Cardiac fibroblast (primary cell): ENCODE data around the gene CLDN18.

ENCODE experiments used
- DNase-seq, 2 donors: peaks; one replicate each; pipeline versions ENCODE4 v3.0.0 to v3.0.0-alpha.2; 2010; ENCODE audit warnings: low read depth in 2 of 2
- H3K4me3 ChIP-seq, 2 donors: replicated peaks in 1 of 2; 1 replicate in 1 of 2; 2 replicates in 1 of 2; pipeline ENCODE4 v1.5.1; 2011; ENCODE audit warnings: low read depth in 2 of 2, low read length in 2 of 2, mild to moderate bottlenecking in 2 of 2, moderate library complexity in 1 of 2
- TF ChIP-seq, protein P1 (sequence below): IDR thresholded peaks from one replicate; pipeline ENCODE4 v1.5.1; 2011; ENCODE audit warnings: low read depth, mild to moderate bottlenecking, low read length, inconsistent platforms

Gene CLDN18

DNA sequence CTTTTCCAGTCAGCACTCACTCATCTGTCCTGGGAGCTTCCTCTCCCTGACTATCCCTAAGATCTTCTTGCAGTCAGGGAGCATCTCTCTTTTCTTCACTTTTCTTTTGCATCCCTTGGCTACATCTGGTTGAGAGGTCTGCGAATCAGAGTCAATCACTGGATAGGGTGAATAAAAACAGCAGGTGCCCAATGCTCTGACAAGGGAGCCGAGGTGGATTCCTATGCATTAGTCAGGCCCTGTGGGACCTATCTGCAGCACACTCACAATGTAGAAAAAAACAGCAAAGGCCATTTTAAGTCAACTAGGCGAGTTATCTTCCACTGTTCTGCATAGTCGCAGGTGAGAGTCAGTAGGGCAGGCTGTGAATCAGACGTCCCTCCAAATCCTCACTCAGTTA lies 69.9 kb downstream of the CLDN18 start:
- TF ChIP-seq, protein P1, sequence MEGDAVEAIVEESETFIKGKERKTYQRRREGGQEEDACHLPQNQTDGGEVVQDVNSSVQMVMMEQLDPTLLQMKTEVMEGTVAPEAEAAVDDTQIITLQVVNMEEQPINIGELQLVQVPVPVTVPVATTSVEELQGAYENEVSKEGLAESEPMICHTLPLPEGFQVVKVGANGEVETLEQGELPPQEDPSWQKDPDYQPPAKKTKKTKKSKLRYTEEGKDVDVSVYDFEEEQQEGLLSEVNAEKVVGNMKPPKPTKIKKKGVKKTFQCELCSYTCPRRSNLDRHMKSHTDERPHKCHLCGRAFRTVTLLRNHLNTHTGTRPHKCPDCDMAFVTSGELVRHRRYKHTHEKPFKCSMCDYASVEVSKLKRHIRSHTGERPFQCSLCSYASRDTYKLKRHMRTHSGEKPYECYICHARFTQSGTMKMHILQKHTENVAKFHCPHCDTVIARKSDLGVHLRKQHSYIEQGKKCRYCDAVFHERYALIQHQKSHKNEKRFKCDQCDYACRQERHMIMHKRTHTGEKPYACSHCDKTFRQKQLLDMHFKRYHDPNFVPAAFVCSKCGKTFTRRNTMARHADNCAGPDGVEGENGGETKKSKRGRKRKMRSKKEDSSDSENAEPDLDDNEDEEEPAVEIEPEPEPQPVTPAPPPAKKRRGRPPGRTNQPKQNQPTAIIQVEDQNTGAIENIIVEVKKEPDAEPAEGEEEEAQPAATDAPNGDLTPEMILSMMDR: no peak
- DNase-seq: peak in 1 of 2 donors; percentile 62

DNA sequence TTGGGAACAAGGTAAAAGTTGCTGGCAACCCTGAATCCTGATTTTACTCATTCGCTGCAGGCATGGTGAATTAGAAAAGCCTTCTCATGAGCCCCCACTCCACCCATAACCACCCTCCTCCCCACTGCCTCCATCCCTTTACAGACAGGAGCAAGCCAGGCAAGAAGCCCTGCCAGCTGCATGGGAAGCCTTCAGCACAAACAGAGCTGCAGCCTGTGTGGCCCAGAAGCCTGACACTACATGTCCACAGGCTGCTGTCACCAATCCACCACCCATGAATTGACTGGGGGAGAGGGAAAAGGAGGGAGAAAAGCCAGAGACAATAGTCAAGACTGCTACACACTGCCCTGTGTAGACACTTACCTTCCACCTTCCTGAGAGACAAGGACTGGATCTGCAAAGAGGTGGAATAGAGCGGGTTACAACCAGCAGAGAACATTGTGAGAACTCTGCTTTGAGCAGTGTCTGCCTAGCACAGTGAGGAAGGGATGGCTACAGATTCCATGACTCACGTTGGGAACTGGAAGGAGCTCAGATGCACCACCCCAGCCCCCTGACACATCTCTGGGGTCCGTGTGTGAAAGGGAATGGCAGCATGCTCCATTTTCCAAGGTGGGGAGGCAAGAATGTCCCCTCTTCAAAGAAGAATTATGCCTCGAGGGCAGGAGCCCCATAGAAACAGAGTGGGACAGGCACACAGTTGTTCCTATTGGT lies 71.6 kb downstream of the CLDN18 start:
- DNase-seq: peak; percentile 62 to 78
- H3K4me3 ChIP-seq: no peak overlapping the region
- TF ChIP-seq, protein P1: no peak

More for the DNA sequence above, 69.9 kb downstream of the CLDN18 start:
- no peak overlapping the region for H3K4me3 ChIP-seq

DNA sequence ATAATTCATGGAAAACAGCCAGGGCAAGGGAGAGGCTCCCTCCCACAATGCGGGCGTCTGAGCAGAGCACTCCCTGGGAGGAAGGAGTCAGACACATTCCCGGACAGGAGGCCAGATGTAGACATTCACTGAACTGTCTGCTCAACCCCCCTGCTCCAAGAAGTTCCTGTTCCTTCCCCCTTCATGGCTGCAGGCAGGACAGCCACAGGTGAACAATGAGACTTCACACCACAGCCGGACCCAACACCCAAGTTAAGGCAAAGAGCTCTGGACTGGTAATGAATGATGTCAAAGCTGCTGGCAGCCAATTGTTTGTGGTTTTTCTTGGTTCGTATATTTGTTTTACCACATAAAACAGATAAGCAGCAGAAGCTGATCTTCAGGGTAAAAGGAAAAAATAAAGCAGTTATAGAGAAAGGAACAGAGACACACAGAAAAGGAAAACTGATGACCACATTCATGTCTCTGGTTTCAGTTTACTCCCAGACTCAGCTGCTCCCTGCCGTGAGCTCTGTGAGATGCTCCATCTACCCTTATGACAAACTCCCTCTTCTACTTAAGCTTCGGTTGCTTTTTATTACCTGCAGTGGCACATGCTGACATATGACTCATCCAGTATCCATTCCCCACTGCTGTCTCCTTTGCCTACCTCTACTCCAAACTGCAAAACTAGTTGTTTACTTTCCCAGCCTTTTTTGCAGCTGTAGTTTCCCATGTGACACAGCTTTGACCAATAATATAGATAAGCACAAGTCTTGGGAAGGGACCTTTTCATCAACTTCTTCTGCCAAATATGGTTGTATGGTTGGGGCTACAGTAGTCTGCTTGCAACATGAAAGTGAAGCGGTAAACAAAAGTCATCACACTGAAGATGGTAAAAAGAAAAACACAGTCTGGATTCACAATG lies 72.4 kb downstream of the CLDN18 start:
- TF ChIP-seq, protein P1: no peak
- H3K4me3 ChIP-seq: peak overlapping the region; percentile 2 to 18
- DNase-seq: peak; percentile 86 to 90

DNA sequence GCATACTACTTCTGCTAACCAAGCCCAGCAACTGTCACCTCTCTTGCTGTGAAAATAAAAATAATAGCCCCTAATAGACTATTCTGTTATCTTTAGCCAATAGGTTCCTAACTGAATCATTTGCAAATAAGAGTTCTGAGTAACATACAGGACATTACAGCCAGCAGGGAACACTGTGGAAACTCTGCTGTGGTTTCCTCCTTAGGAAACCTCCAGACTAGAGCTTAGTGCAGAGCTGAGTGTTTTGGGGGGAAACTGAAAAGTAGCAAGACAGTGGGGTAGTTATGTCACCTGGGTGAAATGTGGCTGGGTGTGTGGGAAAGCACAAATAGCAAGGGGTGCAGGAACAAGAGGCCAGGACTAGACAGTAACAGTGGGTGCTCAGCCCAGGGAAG lies 73.0 kb downstream of the CLDN18 start:
- DNase-seq: peak in 1 of 2 donors; percentile 54
- H3K4me3 ChIP-seq: no peak overlapping the region
- TF ChIP-seq, protein P1: no peak
